A673 (cell line): ENCODE data around the gene UBASH3B. TPM values are rescaled to one million over a fixed set of nuclear protein-coding genes. Genes with fewer than 3 reads are reported as not detected.

ENCODE experiments used
- BruUV-seq: library from RNA; stranded (reverse); fragments of 400-500 nt; replicated peaks from 2 replicates; lab custom pipeline; 2021; lab: Mats Ljungman, UMichigan
- CTCF ChIA-PET: fragments of 300-600 bp; sonication (Branson Sonifier 250); formaldehyde crosslinking; loops from one replicate; lab custom pipeline; 2022; ENCODE audit warnings: antibody characterized with exemption; lab: Charles Lee
- POLR2A ChIA-PET: fragments of 300-600 bp; sonication (Branson Sonifier 250); formaldehyde crosslinking; loops from one replicate; lab custom pipeline; 2022; ENCODE audit warnings: antibody characterized with exemption; ENCODE audit not compliant: low non-redundant PET; lab: Charles Lee
- DNase-seq: peaks from one replicate; pipeline ENCODE4 v3.0.0-alpha.2; 2015; ENCODE audit warnings: low spot score
- H3K27ac ChIP-seq: fragments of 200-600 bp; sonication (generic); 2 replicates; pipeline ENCODE4 v1.5.1; 2016; ENCODE audit warnings: mixed run types, low read depth, mild to moderate bottlenecking, mixed read lengths, antibody characterized with exemption, low read length; ENCODE audit not compliant: poor library complexity, severe bottlenecking
- H3K27me3 ChIP-seq: fragments of 200-600 bp; sonication (generic); replicated peaks from 2 replicates; pipeline ENCODE4 v1.6.1; 2017; ENCODE audit warnings: mixed run types, low read depth, mild to moderate bottlenecking, mixed read lengths, antibody characterized with exemption, low read length; ENCODE audit not compliant: insufficient read depth, poor library complexity
- H3K36me3 ChIP-seq: fragments of 200-600 bp; sonication (generic); 2 replicates; pipeline ENCODE4 v1.6.1; 2016; ENCODE audit warnings: mixed run types, mild to moderate bottlenecking, mixed read lengths, antibody characterized with exemption, low read length; ENCODE audit not compliant: insufficient read depth, poor library complexity, severe bottlenecking
- H3K4me1 ChIP-seq: fragments of 200-600 bp; sonication (generic); 2 replicates; pipeline ENCODE4 v1.6.1; 2017; ENCODE audit warnings: mixed run types, mild to moderate bottlenecking, mixed read lengths, antibody characterized with exemption, low read length; ENCODE audit not compliant: insufficient read depth, poor library complexity, severe bottlenecking
- H3K4me3 ChIP-seq: fragments of 200-600 bp; sonication (generic); 2 replicates; pipeline ENCODE4 v1.5.1; 2016; ENCODE audit warnings: low read depth, mixed run types, mild to moderate bottlenecking, mixed read lengths, low read length; ENCODE audit not compliant: poor library complexity, severe bottlenecking
- H3K9me3 ChIP-seq: fragments of 200-600 bp; sonication (generic); 2 replicates; pipeline ENCODE4 v1.6.1; 2016; ENCODE audit warnings: mixed run types, low read depth, mild to moderate bottlenecking, mixed read lengths, antibody characterized with exemption, low read length; ENCODE audit not compliant: poor library complexity, severe bottlenecking
- EZH2 ChIP-seq: fragments of 200-600 bp; sonication (generic); IDR thresholded peaks from 2 replicates; pipeline ENCODE4 v1.6.1; 2017; ENCODE audit warnings: borderline replicate concordance, low read depth, mild to moderate bottlenecking, mixed read lengths, antibody characterized with exemption, low read length; ENCODE audit not compliant: poor library complexity, severe bottlenecking
- intact Hi-C: fragments of 100-400 bp; cut with micrococcal nuclease; formaldehyde crosslinking; loops from one replicate; pipeline ENCODE4 v1.10.0; 2022; ENCODE audit not compliant: unreplicated experiment
- total RNA-seq: library from RNA; stranded (reverse); gene quantifications from 2 replicates; pipeline ENCODE4 v1.2.3, GENCODE V29; 2021
- TF ChIP-seq, protein P1 (sequence below): fragments of 300-800, 200-600 bp; sonication (generic); conservative IDR thresholded peaks from 2 replicates; pipeline ENCODE4 v1.5.1; 2017; ENCODE audit warnings: low read depth, mild to moderate bottlenecking, antibody characterized with exemption, low read length, moderate library complexity, mixed read lengths

The UBASH3B gene
- total RNA-seq, 1 experiment from 2014 or later = 15.3 TPM

DNA sequence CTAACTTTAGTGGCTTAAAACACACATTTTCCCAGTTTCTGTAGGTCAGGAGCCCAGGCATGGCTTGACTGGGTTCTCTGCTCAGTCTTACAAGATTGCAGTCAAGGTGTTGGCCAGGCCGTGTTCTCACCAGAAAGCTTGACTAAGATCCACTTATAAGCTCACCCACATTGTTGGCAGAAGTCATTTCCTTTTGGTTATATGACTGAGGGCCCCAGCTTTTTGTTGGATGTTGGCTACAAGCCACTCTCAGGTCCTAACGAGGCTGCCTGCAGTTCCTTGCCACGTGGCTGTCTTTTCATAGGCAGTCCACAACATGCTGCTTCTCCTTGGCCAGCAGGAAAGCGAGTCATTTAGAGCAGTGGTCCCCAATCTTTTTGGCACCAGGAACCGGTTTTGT is 103.5 kb downstream of the UBASH3B start:
- intact Hi-C loops = no loop called here
- no peaks in the 10 kb centered on the region for H3K36me3 ChIP-seq
- BruUV-seq = no TSS peak
- CTCF ChIA-PET = interaction anchor here (0.8 kb wide), 1 partner anchor 131 kb away, joined by 4 read pairs; no protein-coding TSS in a partner anchor
- peak overlapping the region; percentile 72 for H3K27ac ChIP-seq
- TF ChIP-seq, protein P1, sequence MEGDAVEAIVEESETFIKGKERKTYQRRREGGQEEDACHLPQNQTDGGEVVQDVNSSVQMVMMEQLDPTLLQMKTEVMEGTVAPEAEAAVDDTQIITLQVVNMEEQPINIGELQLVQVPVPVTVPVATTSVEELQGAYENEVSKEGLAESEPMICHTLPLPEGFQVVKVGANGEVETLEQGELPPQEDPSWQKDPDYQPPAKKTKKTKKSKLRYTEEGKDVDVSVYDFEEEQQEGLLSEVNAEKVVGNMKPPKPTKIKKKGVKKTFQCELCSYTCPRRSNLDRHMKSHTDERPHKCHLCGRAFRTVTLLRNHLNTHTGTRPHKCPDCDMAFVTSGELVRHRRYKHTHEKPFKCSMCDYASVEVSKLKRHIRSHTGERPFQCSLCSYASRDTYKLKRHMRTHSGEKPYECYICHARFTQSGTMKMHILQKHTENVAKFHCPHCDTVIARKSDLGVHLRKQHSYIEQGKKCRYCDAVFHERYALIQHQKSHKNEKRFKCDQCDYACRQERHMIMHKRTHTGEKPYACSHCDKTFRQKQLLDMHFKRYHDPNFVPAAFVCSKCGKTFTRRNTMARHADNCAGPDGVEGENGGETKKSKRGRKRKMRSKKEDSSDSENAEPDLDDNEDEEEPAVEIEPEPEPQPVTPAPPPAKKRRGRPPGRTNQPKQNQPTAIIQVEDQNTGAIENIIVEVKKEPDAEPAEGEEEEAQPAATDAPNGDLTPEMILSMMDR = no peak
- TF ChIP-seq EZH2 = no peak
- no peaks in the 10 kb centered on the region for H3K27me3 ChIP-seq
- H3K9me3 ChIP-seq = no peaks in the 10 kb centered on the region
- POLR2A ChIA-PET = no interaction called here
- H3K4me3 ChIP-seq = no peak overlapping the region
- peaks cover 52% of the 10 kb centered on the region for H3K4me1 ChIP-seq
- peak; percentile 81 for DNase-seq

DNA sequence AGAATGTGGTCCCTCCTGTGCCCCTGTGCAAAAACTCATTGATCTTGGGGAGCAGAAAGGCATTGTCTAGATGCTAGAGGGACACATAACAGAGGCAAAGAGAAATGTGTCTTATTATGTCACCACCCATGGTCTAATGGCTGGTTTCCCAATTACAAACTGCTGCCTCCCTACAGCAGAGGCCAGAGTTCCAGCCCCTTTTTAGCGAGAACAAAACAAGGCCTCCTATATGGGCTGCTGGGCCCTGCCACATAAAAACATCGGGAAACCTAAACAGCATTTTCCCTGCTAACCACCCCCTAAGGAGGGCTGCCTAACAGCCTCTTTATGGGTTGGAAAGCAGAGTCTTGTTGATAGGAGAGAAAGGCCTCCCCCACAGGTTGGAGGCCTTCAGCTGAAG is 107.6 kb downstream of the UBASH3B start:
- TF ChIP-seq EZH2 = no peak
- TF ChIP-seq, protein P1 = no peak
- Histone ChIP-seq H3K4me3 (no peak overlapping the region), H3K27me3 (no peaks in the 10 kb centered on the region), H3K4me1 (peaks cover 19% of the 10 kb centered on the region), H3K36me3 (no peaks in the 10 kb centered on the region), H3K27ac (no peak overlapping the region), H3K9me3 (no peaks in the 10 kb centered on the region)
- CTCF ChIA-PET = no interaction called here
- no peak for DNase-seq
- POLR2A ChIA-PET = no interaction called here
- intact Hi-C loops = no loop called here
- no TSS peak for BruUV-seq

DNA sequence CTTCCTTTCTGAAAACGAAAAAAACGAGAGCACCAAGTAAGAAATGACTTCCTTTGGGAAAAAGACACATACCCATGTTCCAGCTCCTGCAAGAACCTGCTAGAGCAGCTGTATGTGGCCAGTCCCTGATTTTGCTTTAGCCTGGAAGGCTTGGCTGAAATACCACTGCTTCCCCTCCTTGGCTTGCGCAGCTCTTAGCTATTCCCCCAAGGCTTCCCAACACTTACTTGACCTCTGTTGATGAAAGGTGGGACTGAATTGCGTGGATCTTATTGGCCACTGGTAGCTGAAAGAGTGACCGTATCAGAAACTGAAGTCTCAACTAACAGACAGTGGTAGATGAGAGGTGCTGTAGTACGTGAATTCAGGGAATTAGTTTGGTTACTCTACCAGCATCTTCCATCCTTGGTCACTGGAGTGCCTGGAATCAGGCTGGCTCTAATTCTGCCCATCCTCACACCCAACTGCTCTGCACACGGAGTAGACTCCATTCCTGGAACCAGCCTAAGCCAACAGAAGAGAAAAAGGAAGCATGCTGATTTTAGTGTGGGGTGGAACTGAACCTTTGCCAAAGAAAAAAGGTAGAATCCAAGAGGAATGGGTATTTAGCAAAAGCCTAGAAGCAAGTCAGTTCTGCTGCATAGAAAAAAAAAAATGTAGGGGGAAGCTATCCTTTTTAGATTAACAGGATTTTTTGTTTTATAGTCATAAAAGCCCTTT is 109.0 kb downstream of the UBASH3B start:
- CTCF ChIA-PET = no interaction called here
- Histone ChIP-seq H3K4me1 (peaks cover 5% of the 10 kb centered on the region), H3K27me3 (no peaks in the 10 kb centered on the region), H3K36me3 (no peaks in the 10 kb centered on the region), H3K4me3 (no peak overlapping the region), H3K27ac (no peak overlapping the region), H3K9me3 (no peaks in the 10 kb centered on the region)
- no peak for TF ChIP-seq EZH2
- TF ChIP-seq, protein P1 = no peak
- no peak for DNase-seq
- intact Hi-C loops = no loop called here
- no TSS peak for BruUV-seq
- POLR2A ChIA-PET = interaction anchor here (0.8 kb wide), 1 partner anchor 24 kb away, joined by 3 read pairs; no protein-coding TSS in a partner anchor
